ENCODE results near the gene ANKRD23.
"Not testable (repeated sequence)": the region's sequence is repeated elsewhere in the genome, so short reads cannot be mapped to it uniquely, and the experiment has no call there.

The ANKRD23 gene

GRCh38 chr2:96863056-96863455 is 19.2 kb upstream of the ANKRD23 start:
- ATAC-seq: not testable (repeated sequence)

- ATAC-seq: no peak
Measured at GRCh38 chr2:96861074-96861473, 17.3 kb upstream of the ANKRD23 start.

- ATAC-seq: no peak
Measured at GRCh38 chr2:96860065-96861029, 16.5 kb upstream of the ANKRD23 start.

- no peak for ATAC-seq
Measured at GRCh38 chr2:96859681-96860064, 15.9 kb upstream of the ANKRD23 start.

GRCh38 chr2:96859099-96859649 is 15.4 kb upstream of the ANKRD23 start:
- ATAC-seq: no peak

- peak; percentile 91 to 94 for ATAC-seq
Measured at GRCh38 chr2:96857667-96858372, 14.0 kb upstream of the ANKRD23 start, which contains the start of gene ANKRD39. ANKRD39 (minus strand) TSS chr2:96858016; CDS start chr2:96857987, 29 bp downstream.

GRCh38 chr2:96856776-96857666 is 13.2 kb upstream of the ANKRD23 start:
- ATAC-seq: no peak

GRCh38 chr2:96853321-96853720 is 9.5 kb upstream of the ANKRD23 start:
- no peak for ATAC-seq

- ATAC-seq: no peak
Measured at GRCh38 chr2:96852667-96853066, 8.8 kb upstream of the ANKRD23 start.

- ATAC-seq: no peak
Measured at GRCh38 chr2:96848264-96848663, 4.4 kb upstream of the ANKRD23 start.

GRCh38 chr2:96847586-96847985 is 3.8 kb upstream of the ANKRD23 start:
- no peak for ATAC-seq

- no peak for ATAC-seq
Measured at GRCh38 chr2:96846825-96847224, 3.0 kb upstream of the ANKRD23 start.

GRCh38 chr2:96844405-96844808 is 586 bp upstream of the ANKRD23 start:
- ATAC-seq: no peak

GRCh38 chr2:96842600-96842999 is 1.2 kb downstream of the ANKRD23 start:
- no peak for ATAC-seq

GRCh38 chr2:96841701-96842495 is 1.9 kb downstream of the ANKRD23 start:
- no peak for ATAC-seq

GRCh38 chr2:96839875-96840850 is 3.7 kb downstream of the ANKRD23 start:
- ATAC-seq: no peak

GRCh38 chr2:96839293-96839874 is 4.4 kb downstream of the ANKRD23 start:
- ATAC-seq: peak; percentile 90 to 95

- no peak for ATAC-seq
Measured at GRCh38 chr2:96838345-96839292, 5.2 kb downstream of the ANKRD23 start.

- no peak for ATAC-seq
Measured at GRCh38 chr2:96837575-96837974, 6.2 kb downstream of the ANKRD23 start.

Data from activated CD4-positive, CD25-positive, alpha-beta regulatory T cell treated with anti-CD3 and anti-CD28 coated beads, Interleukin-2, amount 50 U/mL, for 24 hours (primary cell).